CD4-positive, alpha-beta memory T cell (primary cell): ENCODE results near the gene TRABD2B. TPM values are rescaled to one million over a fixed set of nuclear protein-coding genes. Genes with fewer than 3 reads are reported as not detected.
A peak's percentile ranks its signal among the peaks of the same experiment; 100 is the strongest.

Experiments
- CTCF ChIA-PET: fragments of 350-600 bp; sonication (Branson Sonifier 250); formaldehyde crosslinking; loops from one replicate; lab custom pipeline; 2021; ENCODE audit warnings: inconsistent platforms; ENCODE audit not compliant: partially characterized antibody; lab: Charles Lee
- POLR2A ChIA-PET: fragments of 350-600 bp; sonication (Branson Sonifier 250); formaldehyde crosslinking; loops from one replicate; lab custom pipeline; 2021; ENCODE audit not compliant: partially characterized antibody; lab: Charles Lee
- DNase-seq, 5 donors: peaks; one replicate each; pipeline versions ENCODE4 v3.0.0 to v3.0.0-alpha.2; 2020 to 2022; ENCODE audit warnings: mixed read lengths in 1 of 5
- H3K27ac ChIP-seq: one replicate; pipeline ENCODE4 v1.7.0; 2013; ENCODE audit warnings: low read depth, low read length
- H3K27me3 ChIP-seq: 2 replicates; pipeline ENCODE4 v1.7.0; 2013; ENCODE audit warnings: mild to moderate bottlenecking, low read length, moderate library complexity; ENCODE audit not compliant: insufficient read depth
- H3K36me3 ChIP-seq: 2 replicates; pipeline ENCODE4 v1.7.0; 2013; ENCODE audit warnings: mild to moderate bottlenecking, low read length, moderate library complexity; ENCODE audit not compliant: insufficient read depth
- H3K4me1 ChIP-seq: 2 replicates; pipeline ENCODE4 v1.7.0; 2013; ENCODE audit warnings: mild to moderate bottlenecking, low read length, moderate library complexity; ENCODE audit not compliant: insufficient read depth
- H3K4me3 ChIP-seq, 2 donors: one replicate each; pipeline ENCODE4 v1.7.0; 2013; ENCODE audit warnings: low read length in 2 of 2, mild to moderate bottlenecking in 1 of 2
- H3K9me3 ChIP-seq, 2 donors: one replicate each; pipeline ENCODE4 v1.7.0; 2013; ENCODE audit warnings: low read length in 2 of 2, control low read depth in 1 of 2; ENCODE audit not compliant: control insufficient read depth in 1 of 2
- H3K27ac Mint-ChIP-seq, 7 donors: one replicate each; pipeline ENCODE4 v1.8.0; 2020 to 2021; ENCODE audit warnings: mixed read lengths in 7 of 7, mild to moderate bottlenecking in 6 of 7, inconsistent platforms in 3 of 7, moderate library complexity in 3 of 7
- H3K27me3 Mint-ChIP-seq, 2 donors: one replicate each; pipeline ENCODE4 v1.8.0; 2020 to 2021; ENCODE audit warnings: mixed read lengths in 2 of 2
- H3K36me3 Mint-ChIP-seq, 2 donors: one replicate each; pipeline ENCODE4 v1.8.0; 2020 to 2021; ENCODE audit warnings: mixed read lengths in 2 of 2, inconsistent platforms in 1 of 2, mild to moderate bottlenecking in 1 of 2
- H3K4me1 Mint-ChIP-seq, 4 donors: one replicate each; pipeline ENCODE4 v1.8.0; 2020 to 2021; ENCODE audit warnings: mixed read lengths in 4 of 4, mild to moderate bottlenecking in 1 of 4
- H3K4me3 Mint-ChIP-seq, 8 donors: one replicate each; pipeline ENCODE4 v1.8.0; 2020 to 2021; ENCODE audit warnings: mixed read lengths in 8 of 8, mild to moderate bottlenecking in 7 of 8, moderate library complexity in 6 of 8, inconsistent platforms in 3 of 8
- H3K9me3 Mint-ChIP-seq, 8 donors: one replicate each; pipeline ENCODE4 v1.8.0; 2020 to 2021; ENCODE audit warnings: mixed read lengths in 8 of 8, mild to moderate bottlenecking in 5 of 8, inconsistent platforms in 3 of 8, moderate library complexity in 1 of 8
- intact Hi-C: fragments of 100-400 bp; cut with micrococcal nuclease; formaldehyde crosslinking; loops from one replicate; pipeline ENCODE4 v1.15.1; 2023
- polyA plus RNA-seq, 2 donors: library from polyadenylated mRNA; unstranded; fragments of 300-500 nt; fragmentation: Illumina TruSeq; gene quantifications; one replicate each; pipeline ENCODE4 v1.2.3, GENCODE V29; 2021
- total RNA-seq, 2 experiments: library from RNA; stranded (reverse); gene quantifications; one replicate each; pipeline ENCODE4 v1.2.3, GENCODE V29; 2021

The TRABD2B gene
- total RNA-seq, result not detected
- not detected for polyA plus RNA-seq

DNA sequence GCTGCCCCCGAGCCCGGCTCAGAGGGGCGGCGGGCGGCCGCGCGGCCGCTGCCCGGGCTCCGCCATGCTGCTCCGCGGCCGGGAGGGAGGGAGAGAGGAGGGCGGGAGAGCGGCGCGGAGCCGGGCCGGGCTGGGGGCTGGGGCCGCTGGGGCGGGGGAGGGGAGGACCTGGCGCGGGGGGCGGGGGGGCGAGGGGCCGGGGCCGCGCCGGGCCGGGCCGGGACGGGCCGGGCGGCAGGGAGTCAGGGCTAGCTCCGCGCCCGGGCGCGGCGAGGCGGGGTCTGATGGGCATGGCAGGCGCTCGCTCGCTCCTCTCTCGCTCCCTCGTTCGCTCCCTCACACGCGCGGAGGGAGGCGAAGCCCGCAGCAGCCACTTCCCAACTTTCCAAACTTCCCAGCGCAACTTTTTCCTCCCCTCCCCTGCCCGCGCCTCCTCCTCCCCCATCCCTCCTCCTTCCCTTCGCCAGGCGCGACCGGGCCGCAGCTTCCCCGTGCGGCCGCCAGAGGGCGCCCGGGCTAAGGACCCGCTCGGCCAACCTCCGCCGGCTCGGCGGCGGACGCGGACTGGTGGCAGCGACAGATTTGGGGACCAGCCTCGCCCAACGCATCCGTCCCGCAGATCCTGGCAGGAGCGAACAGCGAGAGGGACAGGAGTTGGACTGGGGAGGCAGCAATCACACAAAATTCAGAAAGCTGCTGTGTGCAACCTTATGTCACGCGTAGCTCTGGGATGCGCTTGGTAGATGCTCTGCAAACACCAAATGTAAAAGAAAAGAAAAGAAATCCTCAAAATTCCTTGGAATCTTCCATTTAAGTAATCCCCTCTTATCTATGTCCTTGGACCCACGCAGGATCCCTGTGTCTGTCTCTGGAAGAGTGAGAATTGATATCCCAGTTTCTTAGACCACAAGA lies at the start of gene TRABD2B:
Gene TRABD2B, minus strand, starts transcription at position 97 of the 912 bp plus-strand sequence.
- H3K27ac ChIP-seq, result no peak within 1 kb of the TSS
- Mint-ChIP-seq H3K27ac (peak within 1 kb of the TSS in 1 of 7 donors; percentile 76), H3K9me3 (peaks cover 0 to 1% (median 0%) of the 10 kb centered on the region in 8 donors), H3K4me1 (peaks cover 0 to 6% (median 5%) of the 10 kb centered on the region in 4 donors), H3K27me3 (peaks cover 40 to 43% of the 10 kb centered on the region in 2 donors), H3K36me3 (no peaks in the 10 kb centered on the region), H3K4me3 (peak within 1 kb of the TSS; percentile 53 to 83 (median 68))
- no peaks in the 10 kb centered on the region for H3K36me3 ChIP-seq
- peak in 4 of 5 donors; percentile 33 to 59 (median 49) for DNase-seq
- intact Hi-C loops, result loop anchor here (2.0 kb wide), 1 partner anchor 239 kb away; no protein-coding TSS in a partner anchor
- no peaks in the 10 kb centered on the region for H3K9me3 ChIP-seq
- no peak within 1 kb of the TSS for H3K4me3 ChIP-seq
- ChIA-PET CTCF (interaction anchor here (0.9 to 2.9 kb wide), 12 partner anchors 9 to 238 kb away, joined by 3 to 36 read pairs (median 4); no protein-coding TSS in a partner anchor), POLR2A (interaction anchor here (0.8 kb wide), 1 partner anchor 11 kb away, joined by 3 read pairs; no protein-coding TSS in a partner anchor)
- peaks cover 5% of the 10 kb centered on the region for H3K27me3 ChIP-seq
- no peaks in the 10 kb centered on the region for H3K4me1 ChIP-seq

DNA sequence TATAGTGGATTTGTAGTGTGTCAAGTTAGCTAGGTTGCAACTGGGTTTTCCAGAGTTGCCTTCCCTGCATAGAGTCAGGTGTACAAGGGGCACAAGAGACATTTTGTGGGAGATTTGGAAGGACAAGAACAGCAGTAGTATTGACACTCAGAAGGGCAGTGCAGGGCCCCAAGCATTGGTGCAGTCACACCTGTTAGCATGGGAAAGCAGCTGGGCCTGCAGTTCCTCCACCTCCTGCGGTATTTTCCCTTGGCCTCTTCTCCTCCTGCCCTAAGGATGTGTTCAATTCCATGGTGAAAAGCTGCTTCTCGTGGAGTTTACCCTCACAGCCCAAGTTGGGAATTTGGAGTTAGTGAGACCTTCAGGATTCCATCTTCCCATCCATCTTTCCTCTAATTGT lies 47.1 kb upstream of the TRABD2B start:
- H3K9me3 Mint-ChIP-seq, result no peaks in the 10 kb centered on the region
- intact Hi-C loops, result no loop called here
- H3K4me1 Mint-ChIP-seq, result no peaks in the 10 kb centered on the region
- Histone ChIP-seq H3K36me3 (no peaks in the 10 kb centered on the region), H3K27ac (no peak overlapping the region), H3K27me3 (no peaks in the 10 kb centered on the region), H3K4me1 (no peaks in the 10 kb centered on the region), H3K4me3 (no peak overlapping the region), H3K9me3 (no peaks in the 10 kb centered on the region)
- ChIA-PET CTCF (interaction anchor here (1.4 kb wide), 1 partner anchor 12 kb away, joined by 3 read pairs; no protein-coding TSS in a partner anchor), POLR2A (no interaction called here)
- no peak for DNase-seq
- H3K36me3 Mint-ChIP-seq, result no peaks in the 10 kb centered on the region
- H3K4me3 Mint-ChIP-seq, result no peak overlapping the region
- peaks cover 0 to 10% of the 10 kb centered on the region in 2 donors for H3K27me3 Mint-ChIP-seq
- H3K27ac Mint-ChIP-seq, result no peak overlapping the region

DNA sequence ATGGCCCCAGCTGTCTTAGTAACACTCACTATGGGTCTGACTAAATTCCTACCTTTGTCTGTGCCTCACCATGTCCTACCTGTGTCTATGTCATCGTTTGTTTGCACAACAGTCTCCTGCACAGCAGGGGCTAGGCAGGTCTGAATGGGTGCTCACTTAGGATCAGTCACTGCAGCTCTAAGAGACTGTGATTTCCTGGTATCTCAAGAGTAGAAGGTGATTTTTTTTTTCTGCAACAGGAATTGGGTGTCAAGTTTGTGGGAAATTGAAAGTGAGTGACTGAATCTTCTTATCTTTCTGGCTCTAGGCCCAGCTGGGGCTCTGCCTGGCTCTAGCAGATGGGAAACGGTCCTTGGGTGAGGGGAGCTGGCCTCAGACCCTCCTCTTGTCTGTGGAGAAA lies 46.4 kb upstream of the TRABD2B start:
- CTCF ChIA-PET, result interaction anchor here (1.4 kb wide), 1 partner anchor 11 kb away, joined by 3 read pairs; no protein-coding TSS in a partner anchor
- Histone ChIP-seq H3K36me3 (no peaks in the 10 kb centered on the region), H3K27ac (no peak overlapping the region), H3K4me3 (no peak overlapping the region), H3K9me3 (no peaks in the 10 kb centered on the region), H3K4me1 (no peaks in the 10 kb centered on the region), H3K27me3 (no peaks in the 10 kb centered on the region)
- POLR2A ChIA-PET, result no interaction called here
- Mint-ChIP-seq H3K27me3 (peaks cover 0 to 13% of the 10 kb centered on the region in 2 donors), H3K36me3 (no peaks in the 10 kb centered on the region), H3K4me1 (no peaks in the 10 kb centered on the region), H3K27ac (no peak overlapping the region), H3K9me3 (no peaks in the 10 kb centered on the region), H3K4me3 (no peak overlapping the region)
- no peak for DNase-seq
- intact Hi-C loops, result no loop called here

DNA sequence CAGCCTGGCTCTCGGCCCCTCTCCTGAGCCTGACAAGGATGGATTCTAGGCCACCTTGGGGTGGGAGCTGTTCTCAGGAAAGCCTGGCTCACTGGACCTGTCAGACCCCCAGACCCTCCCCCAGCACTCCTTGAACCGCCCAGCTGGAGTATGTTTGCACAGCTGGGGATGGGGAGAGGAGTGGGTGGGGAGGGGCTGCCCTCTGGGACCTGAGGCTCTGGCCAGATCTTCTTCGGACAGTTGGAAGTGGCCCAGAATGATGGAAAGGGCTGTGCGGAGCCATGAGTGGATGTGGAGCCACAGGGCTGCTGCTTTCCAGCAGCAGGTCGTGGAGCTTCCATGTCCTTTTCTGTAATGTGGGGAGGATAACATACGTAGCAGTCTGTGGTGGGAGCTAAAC lies 43.0 kb upstream of the TRABD2B start:
- Mint-ChIP-seq H3K27ac (no peak overlapping the region), H3K4me3 (no peak overlapping the region), H3K36me3 (no peaks in the 10 kb centered on the region), H3K27me3 (peaks cover 2 to 13% of the 10 kb centered on the region in 2 donors), H3K4me1 (no peaks in the 10 kb centered on the region), H3K9me3 (no peaks in the 10 kb centered on the region)
- POLR2A ChIA-PET, result no interaction called here
- CTCF ChIA-PET, result interaction anchor here (1.4 kb wide), 1 partner anchor 10 kb away, joined by 3 read pairs; no protein-coding TSS in a partner anchor
- H3K36me3 ChIP-seq, result no peaks in the 10 kb centered on the region
- DNase-seq, result no peak
- no peaks in the 10 kb centered on the region for H3K27me3 ChIP-seq
- no peak overlapping the region for H3K27ac ChIP-seq
- no peaks in the 10 kb centered on the region for H3K4me1 ChIP-seq
- H3K4me3 ChIP-seq, result no peak overlapping the region
- H3K9me3 ChIP-seq, result no peaks in the 10 kb centered on the region
- intact Hi-C loops, result no loop called here

DNA sequence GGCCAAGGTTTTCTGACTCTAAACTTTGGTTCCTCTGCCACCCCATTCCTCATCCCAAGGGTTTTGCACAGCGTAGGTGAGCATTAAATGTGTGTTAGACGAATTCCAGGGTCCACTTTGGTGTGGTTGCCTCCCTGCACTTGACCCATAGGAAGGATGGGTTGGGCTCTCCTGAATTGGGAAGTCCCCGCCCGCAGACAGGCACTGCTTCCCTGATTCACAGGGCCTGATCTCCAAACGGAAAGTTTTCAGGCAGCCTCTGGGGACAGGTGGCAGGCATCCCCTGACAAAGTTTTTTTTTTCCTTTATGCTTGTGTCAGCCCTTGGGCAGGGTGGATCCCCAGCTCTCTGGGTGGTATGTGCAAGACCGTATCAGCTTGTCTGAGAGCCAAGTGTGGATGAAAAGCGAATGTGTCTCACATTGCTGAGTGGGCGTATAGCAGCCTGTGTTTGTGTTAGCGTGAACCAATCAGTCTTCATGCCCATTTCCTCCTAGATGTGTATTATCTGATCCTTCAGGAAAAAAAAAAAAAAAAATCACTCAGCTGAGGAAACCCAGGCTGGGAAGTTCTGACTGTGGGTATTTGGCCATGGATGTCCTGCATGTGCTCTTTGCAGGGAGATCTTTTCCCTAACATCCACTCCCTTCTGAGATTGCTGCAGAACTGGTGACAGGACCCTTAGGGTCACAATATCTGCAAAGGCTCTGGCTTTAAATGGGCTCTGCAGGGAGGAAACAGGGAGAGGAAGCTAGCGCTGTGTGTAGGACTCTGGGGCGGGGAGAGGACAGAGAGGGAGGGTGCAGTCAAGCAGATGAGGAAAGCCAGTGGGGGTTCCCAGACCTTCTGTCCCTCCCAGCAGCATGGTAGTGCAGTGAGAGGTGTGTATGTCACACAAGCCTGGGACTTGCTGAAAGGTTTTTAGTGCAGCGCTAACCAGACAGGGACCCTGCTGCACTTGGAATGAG lies 42.2 kb upstream of the TRABD2B start:
- H3K36me3 ChIP-seq, result no peaks in the 10 kb centered on the region
- no peak for DNase-seq
- H3K4me3 ChIP-seq, result no peak overlapping the region
- H3K27me3 Mint-ChIP-seq, result peaks cover 2 to 13% of the 10 kb centered on the region in 2 donors
- no peaks in the 10 kb centered on the region for H3K9me3 Mint-ChIP-seq
- no peaks in the 10 kb centered on the region for H3K4me1 ChIP-seq
- H3K4me1 Mint-ChIP-seq, result no peaks in the 10 kb centered on the region
- no peaks in the 10 kb centered on the region for H3K27me3 ChIP-seq
- no peak overlapping the region for H3K27ac ChIP-seq
- H3K36me3 Mint-ChIP-seq, result no peaks in the 10 kb centered on the region
- intact Hi-C loops, result no loop called here
- CTCF ChIA-PET, result no interaction called here
- no peaks in the 10 kb centered on the region for H3K9me3 ChIP-seq
- no peak overlapping the region for H3K27ac Mint-ChIP-seq
- H3K4me3 Mint-ChIP-seq, result no peak overlapping the region
- POLR2A ChIA-PET, result no interaction called here

DNA sequence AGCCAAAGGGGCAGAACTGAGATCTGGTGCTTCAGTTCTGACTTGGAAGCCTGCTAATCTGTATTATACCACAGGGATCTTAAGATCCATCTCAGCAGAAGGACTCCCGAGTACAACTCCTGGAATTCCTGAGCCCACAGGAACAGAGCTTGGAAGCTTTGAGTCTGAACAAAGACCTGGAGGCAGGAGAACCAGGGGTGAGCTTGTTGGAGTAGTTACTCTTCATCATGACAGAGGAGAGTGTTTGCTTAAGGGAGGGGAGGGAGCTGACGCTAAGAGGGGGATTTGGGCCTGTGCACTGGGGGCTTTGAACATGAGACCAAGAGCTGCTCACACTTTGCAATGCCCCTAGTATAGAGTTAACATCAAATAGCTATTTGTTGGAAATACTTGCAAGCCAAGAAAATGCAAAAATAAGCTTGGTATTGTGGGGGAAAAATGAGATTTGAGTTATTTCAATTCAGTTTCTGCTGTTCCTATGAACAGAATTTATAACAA lies 41.1 kb upstream of the TRABD2B start:
- no peak overlapping the region for H3K4me3 ChIP-seq
- H3K4me1 Mint-ChIP-seq, result no peaks in the 10 kb centered on the region
- no peak overlapping the region for H3K27ac Mint-ChIP-seq
- no peak overlapping the region for H3K4me3 Mint-ChIP-seq
- no peak overlapping the region for H3K27ac ChIP-seq
- ChIA-PET CTCF (no interaction called here), POLR2A (no interaction called here)
- H3K36me3 ChIP-seq, result no peaks in the 10 kb centered on the region
- H3K4me1 ChIP-seq, result no peaks in the 10 kb centered on the region
- H3K36me3 Mint-ChIP-seq, result no peaks in the 10 kb centered on the region
- no peaks in the 10 kb centered on the region for H3K27me3 ChIP-seq
- H3K9me3 ChIP-seq, result no peaks in the 10 kb centered on the region
- H3K9me3 Mint-ChIP-seq, result no peaks in the 10 kb centered on the region
- intact Hi-C loops, result no loop called here
- H3K27me3 Mint-ChIP-seq, result peaks cover 2 to 13% of the 10 kb centered on the region in 2 donors
- no peak for DNase-seq
